Naive thymus-derived CD4-positive, alpha-beta T cell (primary cell): Measurements from ENCODE around the gene FCN3. TPM values are rescaled to one million over a fixed set of nuclear protein-coding genes. Genes with fewer than 3 reads are reported as not detected.

Experiments
- ATAC-seq: fragments of 150-1000 bp; cut with Tn5 transposase; 2 replicates; pipeline ENCODE4 v1.10.0; 2021; ENCODE audit warnings: mild to moderate bottlenecking, moderate library complexity
- CTCF ChIA-PET: fragments of 350-600 bp; sonication (Branson Sonifier 250); formaldehyde crosslinking; loops from one replicate; lab custom pipeline; 2021; ENCODE audit warnings: antibody characterized with exemption; lab: Charles Lee
- POLR2A ChIA-PET: fragments of 350-600 bp; sonication (Branson Sonifier 250); formaldehyde crosslinking; loops from one replicate; lab custom pipeline; 2021; ENCODE audit warnings: antibody characterized with exemption, inconsistent platforms; lab: Charles Lee
- DNase-seq, 9 donors: peaks; one replicate each; pipeline versions ENCODE4 v3.0.0 to v3.0.0-alpha.2; 2020 to 2022; ENCODE audit warnings: mixed read lengths in 1 of 9
- H3K27ac ChIP-seq: one replicate; pipeline ENCODE4 v1.7.0; 2013; ENCODE audit warnings: mild to moderate bottlenecking, low read depth, low read length, moderate library complexity
- H3K27me3 ChIP-seq, 2 donors: one replicate each; pipeline ENCODE4 v1.7.0; 2013; ENCODE audit warnings: low read length in 2 of 2, mild to moderate bottlenecking in 2 of 2, moderate library complexity in 2 of 2; ENCODE audit not compliant: control insufficient read depth in 2 of 2, insufficient read depth in 2 of 2
- H3K36me3 ChIP-seq, 3 experiments: 1 replicate in 2 of 3; 2 replicates in 1 of 3; pipeline ENCODE4 v1.7.0; 2013; ENCODE audit warnings: low read length in 3 of 3, mild to moderate bottlenecking in 3 of 3, moderate library complexity in 1 of 3; ENCODE audit not compliant: insufficient read depth in 3 of 3, control insufficient read depth in 2 of 3
- H3K4me1 ChIP-seq, 2 donors: one replicate each; pipeline ENCODE4 v1.7.0; 2013; ENCODE audit warnings: low read length in 2 of 2, mild to moderate bottlenecking in 2 of 2, moderate library complexity in 1 of 2; ENCODE audit not compliant: control insufficient read depth in 2 of 2, insufficient read depth in 2 of 2
- H3K4me3 ChIP-seq: 2 replicates; pipeline ENCODE4 v1.7.0; 2013; ENCODE audit warnings: mild to moderate bottlenecking, low read length
- H3K9me3 ChIP-seq, 3 experiments: 1 replicate in 2 of 3; 2 replicates in 1 of 3; pipeline ENCODE4 v1.7.0; 2013; ENCODE audit warnings: low read length in 3 of 3; ENCODE audit not compliant: control insufficient read depth in 2 of 3
- H3K27ac Mint-ChIP-seq, 9 donors: one replicate each; pipeline ENCODE4 v1.8.0; 2020 to 2022; ENCODE audit warnings: mixed read lengths in 9 of 9, mild to moderate bottlenecking in 8 of 9, moderate library complexity in 5 of 9, inconsistent platforms in 2 of 9
- H3K27me3 Mint-ChIP-seq, 5 donors: one replicate each; pipeline ENCODE4 v1.8.0; 2021 to 2022; ENCODE audit warnings: mixed read lengths in 5 of 5, mild to moderate bottlenecking in 1 of 5
- H3K36me3 Mint-ChIP-seq, 5 donors: one replicate each; pipeline ENCODE4 v1.8.0; 2020 to 2022; ENCODE audit warnings: mixed read lengths in 5 of 5, mild to moderate bottlenecking in 3 of 5, inconsistent platforms in 1 of 5
- H3K4me1 Mint-ChIP-seq, 7 donors: one replicate each; pipeline ENCODE4 v1.8.0; 2020 to 2022; ENCODE audit warnings: mixed read lengths in 7 of 7, mild to moderate bottlenecking in 3 of 7, inconsistent platforms in 1 of 7
- H3K4me3 Mint-ChIP-seq, 10 donors: one replicate each; pipeline ENCODE4 v1.8.0; 2020 to 2022; ENCODE audit warnings: mild to moderate bottlenecking in 10 of 10, mixed read lengths in 10 of 10, moderate library complexity in 6 of 10, inconsistent platforms in 2 of 10
- H3K9me3 Mint-ChIP-seq, 11 donors: one replicate each; pipeline ENCODE4 v1.8.0; 2020 to 2022; ENCODE audit warnings: mixed read lengths in 11 of 11, mild to moderate bottlenecking in 4 of 11, inconsistent platforms in 1 of 11, moderate library complexity in 1 of 11
- intact Hi-C, 2 donors: fragments of 100-400 bp; cut with micrococcal nuclease; formaldehyde crosslinking; loops; one replicate each; pipeline ENCODE4 v1.15.1; 2023
- polyA plus RNA-seq, 2 donors: library from polyadenylated mRNA; unstranded; fragments of 300-500 nt; fragmentation: Illumina TruSeq; gene quantifications; one replicate each; pipeline ENCODE4 v1.2.3, GENCODE V29; 2021
- total RNA-seq, 6 experiments: library from RNA in 5 of 6; stranded (reverse) in 5 of 6; gene quantifications; 1 replicate in 5 of 6; 2 replicates in 1 of 6; pipeline ENCODE4 v1.2.3 and lab custom pipeline; 2021 to 2026

The FCN3 gene
- total and polyA plus RNA-seq, 7 experiments from 2014 or later = not detected

- H3K4me3 ChIP-seq = no peak overlapping the region
- Mint-ChIP-seq H3K4me3 (peak overlapping the region in 9 of 10 donors; percentile 2 to 61 (median 29)), H3K27me3 (peaks cover 0 to 11% (median 0%) of the 10 kb centered on the region in 5 donors), H3K9me3 (no peaks in the 10 kb centered on the region), H3K4me1 (peaks cover 11 to 32% (median 18%) of the 10 kb centered on the region in 7 donors), H3K36me3 (no peaks in the 10 kb centered on the region), H3K27ac (peak overlapping the region in 5 of 9 donors; percentile 14 to 84 (median 75))
- no peaks in the 10 kb centered on the region for H3K27me3 ChIP-seq
- CTCF ChIA-PET = interaction anchor here (0.8 to 7.8 kb wide), 14 partner anchors 8 to 350 kb away, joined by 3 to 184 read pairs (median 4); no protein-coding TSS in a partner anchor
- no peaks in the 10 kb centered on the region for H3K36me3 ChIP-seq
- intact Hi-C loops = loop anchor here (2.0 to 10.0 kb wide), 4 partner anchors 61 to 349 kb away; no protein-coding TSS in a partner anchor
- H3K4me1 ChIP-seq = peaks cover 9 to 18% of the 10 kb centered on the region in 2 donors
- no peak overlapping the region for H3K27ac ChIP-seq
- no peak for ATAC-seq
- no peak for DNase-seq
- H3K9me3 ChIP-seq = no peaks in the 10 kb centered on the region
- POLR2A ChIA-PET = interaction anchor here (0.9 kb wide), 1 partner anchor 61 kb away, joined by 3 read pairs; no protein-coding TSS in a partner anchor
Observed at GRCh38 chr1:27394282-27394658, 19.6 kb upstream of the FCN3 start.

- ATAC-seq = no peak
- H3K4me1 Mint-ChIP-seq = peaks cover 11 to 29% (median 18%) of the 10 kb centered on the region in 7 donors
- Histone ChIP-seq H3K36me3 (no peaks in the 10 kb centered on the region), H3K4me3 (no peak overlapping the region), H3K9me3 (no peaks in the 10 kb centered on the region), H3K4me1 (peaks cover 9 to 18% of the 10 kb centered on the region in 2 donors), H3K27ac (no peak overlapping the region), H3K27me3 (no peaks in the 10 kb centered on the region)
- H3K36me3 Mint-ChIP-seq = no peaks in the 10 kb centered on the region
- DNase-seq = no peak
- H3K9me3 Mint-ChIP-seq = peaks cover 0 to 1% (median 0%) of the 10 kb centered on the region in 11 donors
- H3K27me3 Mint-ChIP-seq = peaks cover 0 to 11% (median 0%) of the 10 kb centered on the region in 5 donors
- H3K4me3 Mint-ChIP-seq = peak overlapping the region in 8 of 10 donors; percentile 20 to 90 (median 57)
- CTCF ChIA-PET = interaction anchor here (0.7 to 7.8 kb wide), 4 partner anchors 84 to 213 kb away, joined by 3 to 184 read pairs (median 10); no protein-coding TSS in a partner anchor
- H3K27ac Mint-ChIP-seq = peak overlapping the region in 3 of 9 donors; percentile 75 to 84 (median 80)
- intact Hi-C loops = loop anchor here (2.0 to 10.0 kb wide), 5 partner anchors 61 to 349 kb away; no protein-coding TSS in a partner anchor
- POLR2A ChIA-PET = no interaction called here
Observed at GRCh38 chr1:27393641-27394281, 19.1 kb upstream of the FCN3 start.

- H3K4me1 ChIP-seq = peaks cover 9 to 18% of the 10 kb centered on the region in 2 donors
- peaks cover 0 to 1% (median 0%) of the 10 kb centered on the region in 11 donors for H3K9me3 Mint-ChIP-seq
- ATAC-seq (no peak), DNase-seq (no peak)
- POLR2A ChIA-PET = no interaction called here
- peak overlapping the region; percentile 64 for H3K27ac ChIP-seq
- H3K36me3 ChIP-seq = no peaks in the 10 kb centered on the region
- intact Hi-C loops = loop anchor here (1.0 to 10.0 kb wide), 6 partner anchors 28 to 348 kb away; partner anchors contain the start of gene TMEM222 (in 1 of the 2)
- H3K27me3 Mint-ChIP-seq = peaks cover 0 to 16% (median 0%) of the 10 kb centered on the region in 5 donors
- peaks cover 12 to 27% (median 20%) of the 10 kb centered on the region in 7 donors for H3K4me1 Mint-ChIP-seq
- H3K36me3 Mint-ChIP-seq = no peaks in the 10 kb centered on the region
- H3K9me3 ChIP-seq = no peaks in the 10 kb centered on the region
- peak overlapping the region in 6 of 9 donors; percentile 41 to 94 (median 55) for H3K27ac Mint-ChIP-seq
- H3K4me3 ChIP-seq = peak overlapping the region; percentile 57
- H3K4me3 Mint-ChIP-seq = peak overlapping the region in 9 of 10 donors; percentile 39 to 90 (median 70)
- CTCF ChIA-PET = interaction anchor here (0.7 to 7.8 kb wide), 3 partner anchors 83 to 214 kb away, joined by 3 to 184 read pairs (median 3); no protein-coding TSS in a partner anchor
- H3K27me3 ChIP-seq = no peaks in the 10 kb centered on the region
Observed at GRCh38 chr1:27392778-27393635, 18.4 kb upstream of the FCN3 start.

- H3K4me1 ChIP-seq = peaks cover 9 to 18% of the 10 kb centered on the region in 2 donors
- peak; percentile 82 to 95 (median 88) for DNase-seq
- H3K9me3 ChIP-seq = no peaks in the 10 kb centered on the region
- peaks cover 0 to 1% (median 0%) of the 10 kb centered on the region in 11 donors for H3K9me3 Mint-ChIP-seq
- no peaks in the 10 kb centered on the region for H3K36me3 ChIP-seq
- H3K36me3 Mint-ChIP-seq = no peaks in the 10 kb centered on the region
- H3K27ac Mint-ChIP-seq = peak within 1 kb of the TSS; percentile 54 to 98 (median 84)
- intact Hi-C loops = loop anchor here (1.0 to 10.0 kb wide), 6 partner anchors 27 to 347 kb away; partner anchors contain the start of gene TMEM222 (in 1 of the 2)
- ATAC-seq = peak; percentile 97
- ChIA-PET POLR2A (interaction anchor here (1.1 to 1.8 kb wide), 2 partner anchors 59 to 92 kb away, joined by 3 to 5 read pairs; no protein-coding TSS in a partner anchor), CTCF (interaction anchor here (0.6 to 8.3 kb wide), 6 partner anchors 34 to 214 kb away, joined by 3 to 72 read pairs (median 22); no protein-coding TSS in a partner anchor)
- H3K4me3 ChIP-seq = peak within 1 kb of the TSS; percentile 57
- H3K4me3 Mint-ChIP-seq = peak within 1 kb of the TSS; percentile 76 to 90 (median 83)
- peaks cover 12 to 27% (median 20%) of the 10 kb centered on the region in 7 donors for H3K4me1 Mint-ChIP-seq
- peak within 1 kb of the TSS; percentile 64 for H3K27ac ChIP-seq
- H3K27me3 Mint-ChIP-seq = peaks cover 0 to 16% (median 0%) of the 10 kb centered on the region in 5 donors
- H3K27me3 ChIP-seq = no peaks in the 10 kb centered on the region
Observed at GRCh38 chr1:27392096-27392777, 17.6 kb upstream of the FCN3 start, which contains the start of gene GPR3. GPR3 (plus strand) TSS chr1:27392622; CDS start chr1:27393799, 1,177 bp downstream.

- Mint-ChIP-seq H3K4me1 (peaks cover 12 to 27% (median 20%) of the 10 kb centered on the region in 7 donors), H3K36me3 (no peaks in the 10 kb centered on the region), H3K27me3 (peaks cover 0 to 21% (median 0%) of the 10 kb centered on the region in 5 donors), H3K4me3 (peak overlapping the region; percentile 76 to 90 (median 83)), H3K27ac (peak overlapping the region in 8 of 9 donors; percentile 54 to 98 (median 86)), H3K9me3 (peaks cover 0 to 1% (median 0%) of the 10 kb centered on the region in 11 donors)
- CTCF ChIA-PET = interaction anchor here (0.6 to 8.3 kb wide), 13 partner anchors 9 to 214 kb away, joined by 3 to 72 read pairs (median 6); partner anchors contain the start of genes FCN3 and MAP3K6
- ATAC-seq (no peak), DNase-seq (peak in 1 of 9 donors; percentile 57)
- Histone ChIP-seq H3K36me3 (no peaks in the 10 kb centered on the region), H3K9me3 (no peaks in the 10 kb centered on the region), H3K27ac (no peak overlapping the region), H3K4me1 (peaks cover 9 to 18% of the 10 kb centered on the region in 2 donors), H3K4me3 (peak overlapping the region; percentile 57), H3K27me3 (no peaks in the 10 kb centered on the region)
- POLR2A ChIA-PET = interaction anchor here (0.7 to 1.8 kb wide), 5 partner anchors 50 to 217 kb away, joined by 3 to 5 read pairs (median 3); partner anchors contain the start of gene SYTL1
- intact Hi-C loops = loop anchor here (1.0 to 10.0 kb wide), 6 partner anchors 26 to 347 kb away; partner anchors contain the start of gene TMEM222 (in 1 of the 2)
Observed at GRCh38 chr1:27391511-27392095, 17.0 kb upstream of the FCN3 start.
